HCT116 (cell line): ENCODE data around the gene FBN1. TPM values are rescaled to one million over a fixed set of nuclear protein-coding genes. Genes with fewer than 3 reads are reported as not detected.

Experiments used
- ATAC-seq: fragments of 200-7000 bp; cut with Tn5 transposase; 2 replicates; pipeline ENCODE4 v1.9.1; 2020; ENCODE audit warnings: mild to moderate bottlenecking, moderate library complexity
- BruUV-seq: library from RNA; stranded (reverse); fragments of 400-500 nt; replicated peaks from 2 replicates; lab custom pipeline; 2021; lab: Mats Ljungman, UMichigan
- CTCF ChIA-PET: fragments of 300-600 bp; sonication (Branson Sonifier 250); formaldehyde crosslinking; loops from one replicate; lab custom pipeline; 2021; ENCODE audit warnings: antibody characterized with exemption; lab: Charles Lee
- POLR2A ChIA-PET: fragments of 300-600, 350-600 bp; sonication (Branson Sonifier 250); formaldehyde crosslinking; loops from one replicate; lab custom pipeline; 2021; ENCODE audit warnings: antibody characterized with exemption; lab: Charles Lee
- RAD21 ChIA-PET, 2 experiments: fragments of 300-600 bp; sonication (Branson Sonifier 250); formaldehyde crosslinking; loops; one replicate each; lab custom pipeline; 2023; ENCODE audit warnings: low total read pairs in 2 of 2; ENCODE audit not compliant: uncharacterized antibody in 2 of 2, unreplicated experiment in 2 of 2, low non-redundant PET in 1 of 2; lab: Charles Lee
- DNase-seq: peaks from one replicate; pipeline ENCODE4 v3.0.0-alpha.2; 2010; ENCODE audit warnings: low read depth, low spot score
- H2AFZ ChIP-seq: fragments of 200-600 bp; shearing (Covaris generic), sonication (generic); 2 replicates; pipeline ENCODE4 v1.6.1; 2017; ENCODE audit warnings: low read depth, mixed run types, mixed read lengths, antibody characterized with exemption, low read length; ENCODE audit not compliant: poor library complexity, severe bottlenecking
- H3K27ac ChIP-seq: 2 replicates; pipeline ENCODE4 v1.5.1; 2012; ENCODE audit warnings: low read depth, low read length
- H3K27me3 ChIP-seq: fragments of 200-600 bp; sonication (generic); 2 replicates; pipeline ENCODE4 v1.6.1; 2016; ENCODE audit warnings: mixed run types, low read length, mixed read lengths; ENCODE audit not compliant: insufficient read depth
- H3K36me3 ChIP-seq, 2 experiments: fragments of 200-500 bp in 1 of 2; fragments of 200-600 bp in 1 of 2; sonication (Bioruptor generic) in 1 of 2; sonication (generic) in 1 of 2; 2 replicates each; pipeline versions ENCODE4 v1.5.1 to v1.6.1; 2014 to 2016; ENCODE audit warnings: low read length in 2 of 2, inconsistent platforms in 1 of 2, mixed read lengths in 1 of 2, mixed run types in 1 of 2; ENCODE audit not compliant: insufficient read depth in 2 of 2, control insufficient read depth in 1 of 2
- H3K4me1 ChIP-seq, 2 experiments: fragments of 200-600 bp in 1 of 2; sonication (generic) in 1 of 2; 2 replicates each; pipeline versions ENCODE4 v1.5.1 to v1.6.1; 2012 to 2017; ENCODE audit warnings: low read length in 2 of 2, inconsistent platforms in 1 of 2, mild to moderate bottlenecking in 1 of 2, mixed read lengths in 1 of 2, mixed run types in 1 of 2, moderate library complexity in 1 of 2; ENCODE audit not compliant: insufficient read depth in 2 of 2, control insufficient read depth in 1 of 2
- H3K4me2 ChIP-seq: fragments of 200-600 bp; sonication (generic); 2 replicates; pipeline ENCODE4 v1.6.1; 2017; ENCODE audit warnings: mixed run types, low read length, mixed read lengths
- H3K4me3 ChIP-seq, 2 experiments: fragments of 200-600 bp in 1 of 2; sonication (generic) in 1 of 2; replicated peaks in 1 of 2; 2 replicates each; pipeline ENCODE4 v1.5.1; 2011 to 2016; ENCODE audit warnings: low read length in 2 of 2, control low read depth in 1 of 2, low read depth in 1 of 2, mild to moderate bottlenecking in 1 of 2, mixed read lengths in 1 of 2, mixed run types in 1 of 2
- H3K79me2 ChIP-seq: fragments of 200-600 bp; sonication (generic); 2 replicates; pipeline ENCODE4 v1.6.1; 2017; ENCODE audit warnings: mild to moderate bottlenecking, mixed run types, low read length, moderate library complexity, mixed read lengths; ENCODE audit not compliant: insufficient read depth
- H3K9ac ChIP-seq: fragments of 200-600 bp; sonication (generic); 2 replicates; pipeline ENCODE4 v1.6.1; 2016; ENCODE audit warnings: low read length, mixed read lengths
- H3K9me2 ChIP-seq: fragments of 200-600 bp; sonication (generic), shearing (Covaris generic); 2 replicates; pipeline ENCODE4 v1.6.1; 2017; ENCODE audit warnings: mixed run types, mild to moderate bottlenecking, moderate library complexity; ENCODE audit not compliant: insufficient read depth
- H3K9me3 ChIP-seq, 2 experiments: fragments of 200-500 bp in 1 of 2; fragments of 200-600 bp in 1 of 2; sonication (Bioruptor generic) in 1 of 2; sonication (generic) in 1 of 2; 2 replicates each; pipeline ENCODE4 v1.6.1; 2014 to 2017; ENCODE audit warnings: low read length in 2 of 2, mixed read lengths in 2 of 2, inconsistent platforms in 1 of 2, low read depth in 1 of 2, mild to moderate bottlenecking in 1 of 2, mixed run types in 1 of 2, moderate library complexity in 1 of 2; ENCODE audit not compliant: control insufficient read depth in 1 of 2, insufficient read depth in 1 of 2
- H4K20me1 ChIP-seq: fragments of 200-600 bp; sonication (generic), shearing (Covaris generic); 2 replicates; pipeline ENCODE4 v1.6.1; 2017; ENCODE audit warnings: mixed run types, mild to moderate bottlenecking, moderate library complexity; ENCODE audit not compliant: insufficient read depth
- CBX3 ChIP-seq: IDR thresholded peaks from 2 replicates; pipeline ENCODE4 v1.6.1; 2012; ENCODE audit warnings: low read depth
- CEBPB ChIP-seq: IDR thresholded peaks from 2 replicates; pipeline ENCODE4 v1.6.1; 2012; ENCODE audit warnings: low read depth
- ELF1 ChIP-seq: IDR thresholded peaks from 2 replicates; pipeline ENCODE4 v1.6.1; 2012; ENCODE audit warnings: low read depth, borderline replicate concordance
- RAD21 ChIP-seq: IDR thresholded peaks from 2 replicates; pipeline ENCODE4 v1.6.1; 2012; ENCODE audit warnings: low read depth, mild to moderate bottlenecking
- TCF7L2 ChIP-seq: IDR thresholded peaks from 2 replicates; pipeline ENCODE4 v1.7.0; 2011; ENCODE audit warnings: borderline replicate concordance, inconsistent platforms; ENCODE audit not compliant: insufficient read depth, insufficient read length; ENCODE audit errors: extremely low read depth
- intact Hi-C: fragments of 100-400 bp; cut with micrococcal nuclease; formaldehyde crosslinking; loops from 2 replicates; pipeline ENCODE4 v1.10.0; 2022
- total RNA-seq: library from RNA; stranded (reverse); gene quantifications from one replicate; pipeline ENCODE4 v1.2.1, GENCODE V29; 2021; ENCODE audit not compliant: unreplicated experiment
- TF ChIP-seq, protein P1 (sequence below): IDR thresholded peaks from 2 replicates; pipeline ENCODE4 v1.6.1; 2012; ENCODE audit warnings: low read depth
- TF ChIP-seq, protein P2 (sequence below): IDR thresholded peaks from 2 replicates; pipeline ENCODE4 v1.6.1; 2012

FBN1 gene
- total RNA-seq, 1 experiment from 2014 or later = 1.7 TPM

DNA sequence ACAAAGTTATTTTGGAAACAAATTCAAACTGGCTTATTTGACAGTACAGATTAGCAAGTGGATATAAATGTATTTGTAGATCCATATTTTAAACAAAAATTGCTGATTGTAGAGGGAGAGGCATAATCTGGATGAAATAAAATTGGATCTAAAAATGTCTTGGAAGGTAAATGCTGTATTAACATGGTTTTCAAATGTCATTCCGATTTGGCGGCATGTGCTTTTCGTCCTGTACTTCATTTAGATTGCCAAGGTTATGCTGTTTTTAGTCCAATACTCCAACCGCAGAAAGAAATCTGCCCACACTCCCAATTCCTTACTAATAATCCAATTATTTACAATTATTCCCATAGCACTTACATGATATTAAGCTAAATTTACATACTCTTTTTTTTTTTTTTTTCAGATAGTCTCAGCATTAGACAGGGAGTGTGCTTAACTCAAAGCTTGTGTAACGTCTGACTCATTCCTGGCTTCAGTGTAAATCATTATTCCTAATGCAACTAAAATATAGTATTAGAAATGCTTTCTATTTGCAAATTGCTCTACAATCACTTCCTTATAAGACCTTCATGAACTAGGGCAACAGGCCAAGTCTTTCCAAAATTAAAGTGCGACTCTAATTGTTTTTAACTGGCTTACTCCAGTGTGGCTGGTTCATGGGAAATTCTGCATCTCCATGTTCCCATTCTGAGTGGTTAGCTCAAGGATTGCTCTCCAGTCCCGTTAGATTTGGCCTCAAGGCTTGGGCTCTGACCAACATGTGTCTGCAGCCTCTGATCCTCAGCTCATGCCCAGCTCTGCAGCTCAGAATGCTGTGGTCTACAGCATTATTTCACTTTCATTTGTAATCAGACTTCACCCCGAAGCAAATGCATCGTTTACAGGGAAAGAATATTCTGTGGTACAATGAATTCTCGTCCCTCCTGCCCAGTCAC lies 103.9 kb downstream of the FBN1 start:
- ChIA-PET POLR2A (no interaction called here), RAD21 (no interaction called here)
- no peaks in the 10 kb centered on the region for H4K20me1 ChIP-seq

More for the DNA sequence above, 103.9 kb downstream of the FBN1 start:
- CTCF ChIA-PET = no interaction called here
- no peaks in the 10 kb centered on the region for H3K9me2 ChIP-seq
- H3K27me3 ChIP-seq = no peaks in the 10 kb centered on the region
- H2AFZ ChIP-seq = no peak overlapping the region
- no peaks in the 10 kb centered on the region for H3K36me3 ChIP-seq
- H3K4me3 ChIP-seq = no peak overlapping the region
- H3K4me1 ChIP-seq = no peaks in the 10 kb centered on the region
- H3K27ac ChIP-seq = no peak overlapping the region
- intact Hi-C loops = no loop called here
- H3K4me2 ChIP-seq = no peak overlapping the region
- ATAC-seq (no peak), DNase-seq (no peak)
- H3K9ac ChIP-seq = no peak overlapping the region
- BruUV-seq = no TSS peak
- no peaks in the 10 kb centered on the region for H3K79me2 ChIP-seq
- TF ChIP-seq, protein P1, sequence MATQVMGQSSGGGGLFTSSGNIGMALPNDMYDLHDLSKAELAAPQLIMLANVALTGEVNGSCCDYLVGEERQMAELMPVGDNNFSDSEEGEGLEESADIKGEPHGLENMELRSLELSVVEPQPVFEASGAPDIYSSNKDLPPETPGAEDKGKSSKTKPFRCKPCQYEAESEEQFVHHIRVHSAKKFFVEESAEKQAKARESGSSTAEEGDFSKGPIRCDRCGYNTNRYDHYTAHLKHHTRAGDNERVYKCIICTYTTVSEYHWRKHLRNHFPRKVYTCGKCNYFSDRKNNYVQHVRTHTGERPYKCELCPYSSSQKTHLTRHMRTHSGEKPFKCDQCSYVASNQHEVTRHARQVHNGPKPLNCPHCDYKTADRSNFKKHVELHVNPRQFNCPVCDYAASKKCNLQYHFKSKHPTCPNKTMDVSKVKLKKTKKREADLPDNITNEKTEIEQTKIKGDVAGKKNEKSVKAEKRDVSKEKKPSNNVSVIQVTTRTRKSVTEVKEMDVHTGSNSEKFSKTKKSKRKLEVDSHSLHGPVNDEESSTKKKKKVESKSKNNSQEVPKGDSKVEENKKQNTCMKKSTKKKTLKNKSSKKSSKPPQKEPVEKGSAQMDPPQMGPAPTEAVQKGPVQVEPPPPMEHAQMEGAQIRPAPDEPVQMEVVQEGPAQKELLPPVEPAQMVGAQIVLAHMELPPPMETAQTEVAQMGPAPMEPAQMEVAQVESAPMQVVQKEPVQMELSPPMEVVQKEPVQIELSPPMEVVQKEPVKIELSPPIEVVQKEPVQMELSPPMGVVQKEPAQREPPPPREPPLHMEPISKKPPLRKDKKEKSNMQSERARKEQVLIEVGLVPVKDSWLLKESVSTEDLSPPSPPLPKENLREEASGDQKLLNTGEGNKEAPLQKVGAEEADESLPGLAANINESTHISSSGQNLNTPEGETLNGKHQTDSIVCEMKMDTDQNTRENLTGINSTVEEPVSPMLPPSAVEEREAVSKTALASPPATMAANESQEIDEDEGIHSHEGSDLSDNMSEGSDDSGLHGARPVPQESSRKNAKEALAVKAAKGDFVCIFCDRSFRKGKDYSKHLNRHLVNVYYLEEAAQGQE = no peak
- TF ChIP-seq RAD21 (no peak), TCF7L2 (no peak), ELF1 (no peak), CEBPB (no peak), CBX3 (no peak)
- TF ChIP-seq, protein P2, sequence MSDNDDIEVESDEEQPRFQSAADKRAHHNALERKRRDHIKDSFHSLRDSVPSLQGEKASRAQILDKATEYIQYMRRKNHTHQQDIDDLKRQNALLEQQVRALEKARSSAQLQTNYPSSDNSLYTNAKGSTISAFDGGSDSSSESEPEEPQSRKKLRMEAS = no peak
- no peaks in the 10 kb centered on the region for H3K9me3 ChIP-seq
